HG03520 (cell line): ENCODE data around the gene VAPA.

ENCODE experiments used
- ATAC-seq: cut with Tn5 transposase; IDR thresholded peaks from one replicate; pipeline ENCODE4 v1.9.1; 2021; ENCODE audit warnings: mild to moderate bottlenecking, moderate library complexity; ENCODE audit not compliant: unreplicated experiment

Gene VAPA

DNA sequence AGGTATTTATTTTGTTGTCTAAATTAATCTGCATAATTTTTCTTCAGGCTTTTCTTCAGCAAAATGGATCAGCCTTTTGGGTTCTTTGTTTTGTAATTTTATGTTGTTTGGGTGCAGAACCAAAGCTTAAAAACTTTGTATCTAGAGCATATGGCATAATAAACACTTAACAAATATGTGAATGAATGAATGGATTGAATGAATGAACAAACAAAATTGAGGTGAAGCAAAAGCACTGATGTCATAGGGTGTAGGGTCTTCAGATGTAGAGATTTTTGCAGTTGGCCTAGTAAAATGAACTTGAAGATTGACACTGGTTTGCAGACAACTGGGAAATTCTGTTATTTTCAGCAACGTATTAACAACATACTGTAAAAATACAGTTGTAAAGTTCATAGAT lies 17.3 kb downstream of the VAPA start:
- ATAC-seq, result no peak

DNA sequence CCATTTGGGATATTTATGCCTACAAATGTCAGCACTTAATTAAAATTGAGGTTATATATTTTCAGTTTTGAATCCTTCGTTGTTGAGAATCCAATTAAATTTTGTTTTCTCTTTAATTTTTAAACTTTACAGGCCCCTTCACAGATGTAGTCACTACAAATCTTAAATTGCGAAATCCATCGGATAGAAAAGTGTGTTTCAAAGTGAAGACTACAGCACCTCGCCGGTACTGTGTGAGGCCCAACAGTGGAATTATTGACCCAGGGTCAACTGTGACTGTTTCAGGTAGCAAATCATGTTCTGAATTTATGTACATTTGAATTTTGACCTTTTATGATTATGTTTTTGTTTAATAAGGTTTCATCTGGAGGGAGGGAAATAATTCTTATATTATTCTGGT lies 17.9 kb downstream of the VAPA start:
- no peak for ATAC-seq

DNA sequence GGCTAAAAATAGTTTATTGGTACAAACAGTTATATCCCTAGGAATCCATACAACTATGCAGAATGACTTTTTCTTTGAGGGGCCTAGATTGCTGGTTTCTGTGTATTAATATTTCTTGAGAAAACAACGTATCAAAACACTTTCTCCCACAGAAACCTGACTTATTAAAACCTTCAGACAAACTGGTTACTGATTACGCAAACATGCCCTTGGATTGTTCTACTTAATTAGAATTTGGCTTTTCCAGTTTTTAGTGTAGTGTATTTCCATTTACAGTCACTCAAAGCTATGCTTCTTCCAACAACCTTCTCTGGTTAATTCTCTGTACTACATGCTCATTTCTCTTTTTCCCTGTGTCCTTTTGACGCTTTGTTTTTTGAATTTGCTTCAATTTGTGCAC lies 20.0 kb downstream of the VAPA start:
- ATAC-seq, result no peak

DNA sequence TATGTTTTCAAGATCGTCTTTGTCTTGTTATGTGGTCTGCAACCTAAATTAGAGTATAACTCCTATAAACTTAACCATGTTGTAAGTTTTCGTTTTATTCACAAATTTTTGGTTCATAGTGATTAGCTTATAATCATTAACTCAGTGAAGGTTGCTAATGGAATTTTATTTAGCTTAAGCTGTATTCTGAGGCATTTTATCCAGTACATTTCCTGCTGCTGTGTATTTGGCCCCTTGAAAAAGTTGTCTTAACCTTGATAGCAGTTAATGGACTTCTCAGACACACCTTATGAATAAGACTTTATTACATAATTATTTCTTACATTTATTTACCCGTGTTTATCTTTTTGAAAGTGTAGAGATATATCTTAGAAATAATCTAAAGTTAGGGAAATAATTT lies 20.5 kb downstream of the VAPA start:
- ATAC-seq, result no peak

DNA sequence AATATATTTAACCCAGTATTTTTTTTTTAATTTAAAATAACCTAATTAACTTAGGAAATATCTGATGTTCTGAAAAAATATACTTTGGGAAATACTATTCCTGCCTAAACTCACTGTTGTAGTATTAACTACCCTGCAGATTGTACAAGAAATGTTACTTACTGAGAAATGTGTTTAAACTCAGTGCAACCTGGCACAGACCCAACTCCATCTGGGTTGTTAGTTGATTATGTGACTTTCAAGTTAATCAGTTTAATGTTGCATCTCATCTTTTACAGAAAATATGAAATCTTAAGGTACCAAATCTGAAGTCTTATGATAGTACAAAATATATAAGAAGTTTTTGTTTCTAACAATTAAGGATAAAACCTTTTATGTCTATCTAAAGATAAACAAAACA lies 27.3 kb downstream of the VAPA start:
- no peak for ATAC-seq

DNA sequence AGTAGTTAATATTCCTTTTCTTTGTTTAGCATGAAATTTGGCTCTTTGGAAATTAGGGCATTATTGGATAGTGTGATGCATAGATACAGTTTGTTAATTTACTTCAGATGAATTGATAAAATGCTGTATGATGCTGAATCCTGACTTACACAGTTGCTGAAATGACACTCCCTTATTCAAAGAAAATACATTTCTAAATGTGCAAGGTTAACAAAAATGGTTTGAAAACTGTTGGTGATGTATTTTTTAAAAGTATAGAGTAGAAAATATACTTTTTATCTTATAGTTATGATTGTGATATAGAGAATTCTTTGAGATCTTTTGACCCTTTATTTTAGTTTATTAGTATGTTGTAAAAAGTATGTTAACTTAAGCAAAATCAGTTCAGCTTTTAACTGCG lies 27.8 kb downstream of the VAPA start:
- ATAC-seq, result no peak

DNA sequence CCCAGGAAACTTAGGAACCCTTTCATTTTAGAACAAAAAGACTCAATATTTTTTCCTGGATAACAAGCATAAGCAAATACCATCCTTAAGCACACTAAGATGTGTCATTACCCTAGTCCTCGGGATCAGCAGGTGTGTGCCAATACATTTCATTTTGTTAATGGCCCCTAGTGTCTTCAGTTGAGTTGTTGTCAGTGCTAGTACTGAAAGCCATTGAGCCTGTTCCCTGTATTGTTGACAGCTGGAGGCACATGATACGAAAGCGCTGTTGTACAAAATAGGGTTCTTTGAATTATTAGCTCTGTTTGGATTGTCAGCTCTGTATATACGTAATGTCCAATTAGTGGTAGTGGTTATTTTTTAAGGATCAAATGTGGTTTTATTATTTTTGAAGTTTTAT lies 29.5 kb downstream of the VAPA start:
- ATAC-seq, result no peak

DNA sequence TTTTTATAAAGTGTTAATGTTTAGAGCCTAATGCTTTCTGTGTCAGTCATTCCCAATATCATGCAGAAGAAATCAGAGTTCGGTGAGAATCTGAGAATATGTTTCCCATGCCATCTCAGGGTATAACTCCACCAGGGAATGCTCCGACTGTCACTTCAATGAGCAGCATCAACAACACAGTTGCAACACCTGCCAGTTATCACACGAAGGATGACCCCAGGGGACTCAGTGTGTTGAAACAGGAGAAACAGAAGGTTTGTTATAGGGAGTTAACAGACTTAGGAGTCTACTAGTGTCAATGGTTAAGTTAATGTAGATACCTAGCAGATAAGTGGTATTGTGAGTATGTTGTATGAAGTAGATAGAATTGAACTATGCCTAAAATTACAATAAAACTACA lies 31.0 kb downstream of the VAPA start:
- no peak for ATAC-seq

DNA sequence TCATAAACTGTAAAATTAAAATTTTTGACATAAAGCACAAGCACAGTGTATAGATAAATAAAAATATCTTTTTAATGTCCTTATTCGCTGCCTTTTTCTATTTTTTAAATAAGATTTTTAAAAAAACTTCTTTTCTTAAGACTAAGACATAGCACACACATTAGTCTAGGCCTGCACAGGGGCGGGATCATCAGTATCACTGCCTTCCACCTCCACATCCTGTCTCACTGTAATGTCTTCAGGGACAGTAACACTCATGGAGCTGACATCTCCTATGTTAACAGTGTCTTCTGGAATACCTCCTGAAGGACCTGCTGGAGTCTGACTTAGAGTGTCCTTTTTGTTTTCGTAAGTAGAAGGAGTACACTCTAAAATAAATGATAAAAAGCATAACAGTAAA lies 33.0 kb downstream of the VAPA start:
- no peak for ATAC-seq

DNA sequence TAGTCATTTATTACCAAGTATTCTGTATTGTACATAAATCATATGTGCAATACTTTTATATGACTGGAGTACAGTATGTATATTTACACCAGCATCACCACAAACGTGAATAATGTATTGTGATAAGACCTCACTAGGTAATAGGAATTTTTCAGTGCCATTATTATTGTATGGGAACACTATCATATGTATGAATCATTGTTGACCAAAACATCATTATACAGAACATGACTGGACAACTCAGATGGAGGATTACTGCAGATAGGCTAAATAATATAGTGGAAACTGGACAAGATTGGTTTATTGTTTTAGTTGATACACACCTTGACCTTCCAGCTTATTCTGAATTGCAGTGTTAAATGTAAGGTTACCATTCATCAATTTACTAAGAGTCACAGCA lies 33.4 kb downstream of the VAPA start:
- no peak for ATAC-seq

DNA sequence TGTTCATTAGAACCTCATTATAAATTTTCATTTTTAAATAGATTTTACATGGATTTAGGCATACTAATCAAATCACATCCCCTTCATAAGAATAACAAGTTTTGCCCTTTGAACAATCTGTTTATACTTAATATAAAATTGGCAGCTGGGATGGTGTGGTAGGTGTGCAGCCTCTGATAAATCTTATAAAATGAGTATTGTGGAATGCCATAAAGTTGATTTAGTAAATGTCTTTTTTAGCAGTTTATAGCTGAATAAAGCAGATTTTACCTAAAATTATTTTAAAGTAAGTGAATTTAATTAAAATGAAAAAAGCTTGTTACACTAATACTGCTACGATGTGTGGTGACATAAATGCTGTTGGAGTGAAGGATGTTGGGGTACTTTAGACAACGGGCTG lies 35.5 kb downstream of the VAPA start:
- no peak for ATAC-seq

DNA sequence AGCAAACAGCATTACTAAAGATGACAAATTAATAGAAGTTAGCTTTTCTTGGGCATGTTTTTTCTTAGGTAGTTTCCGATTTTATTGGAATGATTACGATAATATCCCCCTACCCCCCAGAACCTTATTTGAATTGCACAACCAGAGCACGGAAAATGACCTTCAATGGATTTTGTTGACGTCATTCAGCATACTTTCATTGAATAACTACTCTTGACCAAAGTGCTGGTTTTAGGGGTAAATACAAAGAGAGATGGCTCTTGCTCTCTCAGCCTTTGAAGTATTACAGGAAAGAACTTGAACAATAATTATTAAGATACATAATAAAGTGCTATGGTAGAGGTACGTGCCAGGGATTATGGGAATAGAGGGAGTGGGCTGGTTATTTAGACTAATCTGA lies 36.0 kb downstream of the VAPA start:
- no peak for ATAC-seq

DNA sequence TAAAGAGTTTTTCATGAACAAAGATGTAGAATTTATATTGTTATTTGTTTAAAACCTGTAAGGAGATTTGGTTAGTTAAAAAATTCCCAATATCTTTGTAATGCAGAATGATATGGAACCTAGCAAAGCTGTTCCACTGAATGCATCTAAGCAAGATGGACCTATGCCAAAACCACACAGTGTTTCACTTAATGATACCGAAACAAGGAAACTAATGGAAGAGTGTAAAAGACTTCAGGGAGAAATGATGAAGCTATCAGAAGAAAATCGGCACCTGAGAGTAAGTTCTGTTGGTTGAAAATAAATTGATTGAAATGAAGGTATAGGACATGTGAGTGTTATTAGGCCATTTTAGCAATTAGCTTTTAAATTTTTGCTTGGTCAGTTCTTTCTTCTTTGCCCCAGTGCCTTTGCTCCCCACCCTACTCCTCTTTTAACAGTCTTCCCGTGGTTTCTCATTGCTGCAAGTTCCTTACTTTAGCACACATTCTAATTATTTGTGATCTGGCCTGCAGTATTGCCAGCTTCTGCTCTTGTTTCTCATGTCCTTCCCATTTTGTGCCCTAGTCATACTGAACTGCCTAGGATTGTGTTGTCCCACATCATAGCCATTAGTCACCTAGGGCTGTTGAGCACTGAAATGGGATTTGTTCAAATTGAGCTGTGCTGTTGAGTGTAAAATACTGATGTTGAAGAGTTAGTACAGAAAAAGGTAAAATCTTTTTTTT lies 36.6 kb downstream of the VAPA start:
- ATAC-seq, result no peak

DNA sequence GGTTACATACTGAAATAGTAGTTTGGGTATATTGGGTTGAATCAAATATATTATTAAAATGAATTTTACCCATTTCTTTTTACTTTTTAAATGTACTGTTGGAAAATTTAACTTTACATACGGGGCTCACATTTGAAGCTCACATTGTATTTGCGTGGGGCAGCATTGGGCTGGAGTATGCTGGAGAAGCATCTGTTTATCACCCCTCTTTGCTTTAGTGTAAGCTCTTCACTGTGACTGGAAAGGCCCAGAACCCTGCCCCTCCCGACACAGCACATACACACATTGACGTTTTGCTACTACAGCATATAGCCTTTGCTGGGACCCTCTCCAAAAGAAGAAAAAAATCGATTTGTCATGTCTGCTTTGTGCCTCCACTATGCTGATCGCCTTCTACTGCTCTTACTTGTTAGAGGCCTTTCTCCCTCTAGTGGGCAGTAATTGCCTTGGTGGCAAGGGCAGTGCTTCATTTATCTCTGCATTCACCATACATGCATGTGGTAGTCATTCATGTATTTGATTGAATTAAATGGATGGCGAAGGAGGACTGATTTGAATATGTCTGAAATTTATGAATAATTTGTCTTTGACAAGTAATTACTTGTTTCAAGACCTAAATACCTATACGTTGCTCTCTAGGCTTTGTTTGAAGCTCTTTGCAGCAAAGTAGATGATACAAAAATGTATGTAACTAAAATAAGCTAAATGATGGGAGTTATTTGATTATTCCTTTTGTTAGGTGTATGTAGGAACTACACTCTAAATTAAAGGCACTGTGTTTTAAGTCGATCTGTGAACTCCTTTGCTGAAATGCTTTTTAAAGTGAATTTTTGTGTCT lies 37.4 kb downstream of the VAPA start:
- ATAC-seq, result no peak

DNA sequence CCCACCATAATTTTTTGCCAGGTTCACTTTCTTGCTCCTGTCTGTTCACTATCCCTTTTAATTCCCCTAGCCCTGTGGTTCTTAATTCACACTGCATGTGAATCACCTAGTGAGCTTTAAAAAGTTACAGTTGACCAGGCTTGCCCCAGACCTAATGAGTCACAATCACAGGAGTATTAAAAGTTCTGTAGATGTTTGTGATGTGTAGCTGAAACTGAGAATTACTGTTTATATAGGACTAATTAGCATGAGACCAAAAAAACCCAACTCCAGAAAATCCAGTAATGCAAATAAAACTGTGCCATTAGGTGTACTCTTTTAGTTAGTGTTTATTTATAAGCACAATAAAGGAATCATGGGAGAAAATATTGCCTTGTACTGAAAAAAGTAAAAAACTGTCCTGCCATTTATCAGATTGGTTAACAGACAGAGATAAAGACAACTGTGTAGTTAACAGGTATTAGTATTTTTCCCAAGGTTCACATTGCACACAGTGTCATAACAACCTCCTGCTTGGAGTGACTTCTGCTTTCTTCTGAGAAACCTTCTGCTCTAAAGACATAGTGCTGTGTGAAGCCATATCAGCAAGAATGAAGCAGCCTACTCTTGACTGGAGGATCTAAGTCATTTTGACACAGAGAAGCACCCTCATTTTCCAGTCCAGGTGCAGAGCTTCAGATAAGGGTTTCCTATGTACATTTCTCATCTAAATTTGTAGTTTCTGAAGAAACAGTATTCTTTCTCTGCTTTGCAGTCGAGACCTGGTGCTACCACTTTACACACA lies 39.0 kb downstream of the VAPA start:
- no peak for ATAC-seq

DNA sequence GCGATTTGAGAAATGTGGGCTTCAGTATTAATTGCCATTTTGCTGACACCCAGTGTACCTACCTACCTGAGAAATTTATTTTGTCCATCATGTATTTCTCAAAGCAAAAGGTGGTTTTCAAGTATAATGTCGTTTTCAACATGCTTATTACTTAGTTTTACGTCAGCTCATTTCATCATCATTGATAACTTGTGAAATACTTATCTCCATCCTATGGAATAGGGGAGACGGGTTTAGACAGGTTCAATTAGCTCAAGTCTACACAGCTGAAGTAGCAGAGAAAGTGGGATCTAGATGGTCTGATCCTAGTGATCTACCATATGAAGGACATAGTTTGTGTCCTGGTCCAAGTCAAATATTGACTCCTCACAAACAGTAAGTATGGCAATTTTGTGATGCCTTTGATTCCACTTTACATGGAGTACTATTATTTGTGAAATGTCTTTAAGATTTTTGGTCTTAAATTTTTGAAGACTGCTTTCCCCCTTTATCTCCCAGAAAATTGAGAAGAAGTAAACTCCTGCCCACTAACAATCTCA lies 45.1 kb downstream of the VAPA start:
- no peak for ATAC-seq

DNA sequence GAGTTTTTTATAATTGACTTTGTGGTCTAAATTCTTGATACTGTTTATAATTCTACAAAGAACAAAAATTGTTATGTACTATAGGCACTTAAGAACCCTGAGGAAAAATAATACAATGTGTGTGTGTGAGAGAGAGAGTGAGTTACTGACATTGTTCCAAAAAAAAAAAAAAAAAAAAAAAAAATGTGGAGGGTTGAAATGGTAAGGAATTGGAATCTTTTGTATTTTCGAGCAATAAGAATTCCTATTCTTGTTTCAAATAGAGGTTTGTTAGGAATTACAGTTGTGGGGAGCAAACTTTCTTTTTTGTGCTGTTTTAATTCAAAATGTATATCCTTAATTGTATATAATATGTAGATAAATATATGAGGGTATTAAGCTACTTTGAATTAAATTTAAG lies 45.7 kb downstream of the VAPA start:
- no peak for ATAC-seq

DNA sequence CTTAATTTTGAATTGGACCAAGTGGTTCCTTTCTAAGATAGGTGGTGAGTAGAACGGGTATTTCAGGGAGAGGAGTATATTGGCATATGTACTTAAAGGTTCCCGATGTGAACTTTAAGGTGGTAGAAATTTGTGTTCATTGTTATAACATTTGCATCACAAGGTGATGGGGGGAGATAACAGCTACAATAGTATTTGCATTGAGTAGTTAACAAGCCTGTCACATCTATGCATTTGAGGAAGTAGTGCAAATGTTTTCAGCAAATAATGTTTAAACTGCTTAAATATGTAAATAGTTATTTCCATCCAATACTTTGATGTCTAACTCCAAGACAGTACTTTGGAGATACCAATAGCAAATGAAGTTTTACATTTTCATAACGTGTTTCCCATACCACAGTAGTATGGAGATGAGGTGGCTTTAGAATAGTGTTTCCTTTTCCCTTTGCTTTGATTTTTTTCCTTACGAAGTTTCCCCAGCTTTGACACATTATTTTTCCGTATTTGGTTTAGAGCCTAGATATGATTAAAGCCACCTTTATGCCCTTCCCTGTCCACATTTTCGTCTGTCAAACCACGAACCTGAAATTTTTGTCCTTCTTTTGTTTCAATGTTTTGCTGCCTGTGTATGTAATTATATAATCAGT lies 46.6 kb downstream of the VAPA start:
- no peak for ATAC-seq

DNA sequence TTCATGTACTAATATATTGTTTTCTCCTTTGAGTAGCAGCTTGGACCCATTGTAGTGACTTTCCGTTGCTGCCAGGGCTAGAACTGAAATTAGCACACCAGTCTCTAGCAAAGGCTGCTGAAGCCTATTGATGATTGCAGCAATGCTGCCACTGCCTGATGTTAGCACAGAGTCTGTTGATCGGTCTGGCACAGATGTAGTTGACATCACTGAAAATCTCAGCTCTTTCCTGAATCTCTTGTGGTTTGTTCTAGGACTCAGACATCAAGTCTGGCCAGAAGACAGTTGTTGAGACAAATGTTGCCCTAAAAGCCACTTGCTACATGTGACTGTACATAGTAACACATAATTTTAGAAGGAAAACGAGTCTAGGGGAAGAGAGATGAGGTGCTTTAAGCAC lies 47.2 kb downstream of the VAPA start:
- ATAC-seq, result no peak

DNA sequence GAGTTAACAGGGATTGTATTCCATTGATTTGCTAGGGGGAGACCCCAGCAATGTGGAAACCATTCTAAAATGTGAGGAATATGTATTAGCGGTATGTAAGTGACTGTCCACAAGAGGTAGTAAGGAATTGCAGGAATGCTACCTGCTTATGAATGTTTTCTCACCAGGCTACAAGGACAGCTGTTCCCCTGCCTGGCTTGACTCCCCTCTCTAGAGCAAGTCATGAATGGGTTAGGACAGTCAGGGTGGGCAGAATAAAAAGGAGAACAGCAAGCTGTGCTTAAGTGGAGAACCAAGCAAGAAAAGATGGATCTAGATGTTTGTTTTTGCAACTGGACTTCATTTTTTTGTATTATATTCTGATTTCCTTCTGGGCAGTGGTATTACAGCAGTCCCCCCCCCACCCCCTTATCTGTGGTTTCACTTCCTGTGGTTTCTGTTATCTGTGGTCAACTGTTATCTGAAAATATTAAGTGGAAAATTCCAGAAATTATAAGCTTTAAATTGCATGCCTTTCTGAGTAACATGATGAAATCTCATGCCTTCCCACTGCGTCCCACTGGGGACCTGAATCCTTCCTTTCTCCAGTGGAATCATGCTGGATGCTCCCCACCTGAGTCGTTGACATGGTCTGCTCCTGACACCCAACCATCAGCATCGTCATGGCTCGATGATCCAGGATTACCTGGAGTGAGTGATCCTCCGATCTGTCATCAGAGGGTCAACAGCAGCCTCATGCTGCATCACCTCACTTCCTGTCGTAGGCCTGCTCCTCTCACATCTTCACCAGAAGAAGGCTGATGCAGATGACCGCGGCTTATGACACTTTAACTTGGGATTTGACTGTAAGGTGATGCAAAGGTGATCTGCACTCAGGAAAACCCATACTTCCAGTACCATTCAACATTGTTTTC lies 52.2 kb downstream of the VAPA start:
- ATAC-seq, result no peak
